Right ventricle myocardium inferior (tissue), 1 donor: ENCODE results near the gene CDK14. TPM values are rescaled to one million over a fixed set of nuclear protein-coding genes. Genes with fewer than 3 reads are reported as not detected.

Experiments
- ATAC-seq: fragments of 200-7000 bp; cut with Tn5 transposase; one replicate; pipeline ENCODE4 v1.9.1; 2020; ENCODE audit warnings: mild to moderate bottlenecking, moderate library complexity
- DNase-seq: peaks from one replicate; pipeline ENCODE4 v3.0.0; 2021; ENCODE audit errors: missing footprints
- intact Hi-C: fragments of 100-400 bp; cut with DNase I; formaldehyde crosslinking; loops from one replicate; pipeline ENCODE4 v1.11.0; 2022
- total RNA-seq: library from RNA; stranded (reverse); fragmentation: NEBNext Ultra II Directional; extraction: Animal tissue kit (Norgen Biotek cat#: 25700); gene quantifications from one replicate; pipeline ENCODE4 v1.2.1, GENCODE V29; 2021
- donor health status: DM: no; HTN: yes; CAD: no; lungs with severe emphysema.

CDK14 gene
- total RNA-seq, 1 donor from 2014 or later, result 26.3 TPM

DNA sequence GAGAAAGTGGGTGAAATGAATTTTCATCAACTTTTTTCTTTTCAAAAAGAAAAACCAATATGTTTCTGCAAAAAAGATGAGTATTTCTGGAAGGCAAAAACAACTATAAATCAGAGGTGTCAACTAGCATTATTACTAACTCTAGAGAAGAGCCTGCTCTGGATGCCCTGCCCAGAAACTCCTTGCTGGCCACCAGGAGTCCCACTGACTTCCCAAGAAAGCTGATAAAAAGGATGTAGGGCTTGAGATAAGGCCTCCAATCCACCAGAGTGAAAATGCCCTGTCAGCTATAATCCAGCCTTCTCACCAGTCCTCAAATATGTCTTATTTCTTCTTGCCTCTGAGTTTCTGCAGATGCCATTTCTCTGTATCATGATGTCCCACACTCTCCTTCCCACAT, 651.4 kb downstream of the CDK14 start:
- ATAC-seq (no peak), DNase-seq (no peak)
- intact Hi-C loops, result no loop called here

DNA sequence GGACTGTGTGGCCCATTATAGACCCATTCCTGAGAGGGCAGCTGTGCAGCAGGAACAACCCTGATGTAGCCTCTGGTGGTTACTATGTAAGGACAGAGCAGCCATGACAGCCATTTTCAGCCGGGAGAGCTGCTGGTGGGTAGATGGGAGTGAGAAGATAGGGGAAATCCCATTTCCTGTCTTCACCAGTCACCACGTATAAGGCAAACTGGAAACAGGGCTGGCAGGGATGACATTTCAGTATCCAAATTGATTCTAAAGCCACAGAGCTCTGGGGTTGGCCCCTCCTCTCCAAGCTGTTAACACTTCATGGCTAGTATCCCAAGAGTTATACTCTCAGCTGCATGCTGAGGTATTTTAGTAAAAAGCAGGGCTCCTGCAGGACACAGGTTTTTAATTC, 652.9 kb downstream of the CDK14 start:
- intact Hi-C loops, result no loop called here
- ATAC-seq (no peak), DNase-seq (no peak)

DNA sequence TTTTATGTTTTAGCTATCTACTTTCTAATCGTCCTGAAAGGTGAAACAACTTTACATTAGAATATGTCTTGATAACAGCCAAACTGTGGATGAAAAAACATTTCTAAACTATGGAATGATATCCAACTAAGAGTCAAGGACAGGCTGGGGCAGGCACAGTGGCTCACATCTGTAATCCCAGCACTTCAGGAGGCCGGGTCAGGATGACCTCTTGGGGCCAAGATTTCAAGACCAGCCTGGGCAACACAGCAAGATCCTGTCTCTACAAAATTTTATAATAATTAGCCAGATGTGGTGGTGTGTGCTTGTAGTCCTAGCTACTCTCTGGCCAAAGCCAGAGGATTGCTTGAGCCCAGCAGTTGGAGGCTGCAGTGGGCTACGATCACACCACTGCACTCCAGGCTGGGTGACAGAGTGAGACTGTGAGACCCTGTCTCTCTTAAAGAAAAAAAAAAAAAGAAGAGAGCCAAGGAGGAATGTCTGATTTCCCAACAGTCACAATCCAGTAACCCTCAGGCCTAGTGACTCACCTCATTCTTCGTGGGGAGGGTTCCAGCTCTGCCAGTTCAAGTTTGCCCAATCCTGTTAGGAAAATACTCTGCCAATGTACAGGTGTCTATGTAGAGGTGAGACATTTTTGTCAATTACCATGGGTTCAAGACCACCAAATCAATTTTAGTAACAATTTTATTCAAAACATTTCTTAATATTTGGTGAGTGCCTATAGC, 653.5 kb downstream of the CDK14 start:
- intact Hi-C loops, result no loop called here
- ATAC-seq (no peak), DNase-seq (no peak)

DNA sequence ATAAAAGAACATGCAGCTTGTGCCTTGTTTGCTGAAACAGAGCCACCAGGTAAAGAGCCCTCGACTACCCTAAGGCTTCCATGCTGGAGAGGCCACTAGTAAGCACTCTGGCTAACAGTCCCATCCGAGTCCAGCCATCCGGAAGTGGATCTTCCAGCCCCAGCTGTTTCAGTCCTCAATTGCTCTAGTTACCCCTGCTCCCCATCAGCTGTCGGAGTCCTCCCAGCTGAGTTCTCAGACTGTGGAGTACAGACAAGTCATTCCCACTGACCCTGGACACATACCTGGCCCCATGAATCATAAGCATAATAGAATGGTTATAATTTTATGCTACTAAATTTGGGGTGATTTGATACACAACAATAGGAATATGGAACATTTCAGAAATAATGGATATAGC, 654.6 kb downstream of the CDK14 start:
- ATAC-seq (no peak), DNase-seq (no peak)
- intact Hi-C loops, result no loop called here

DNA sequence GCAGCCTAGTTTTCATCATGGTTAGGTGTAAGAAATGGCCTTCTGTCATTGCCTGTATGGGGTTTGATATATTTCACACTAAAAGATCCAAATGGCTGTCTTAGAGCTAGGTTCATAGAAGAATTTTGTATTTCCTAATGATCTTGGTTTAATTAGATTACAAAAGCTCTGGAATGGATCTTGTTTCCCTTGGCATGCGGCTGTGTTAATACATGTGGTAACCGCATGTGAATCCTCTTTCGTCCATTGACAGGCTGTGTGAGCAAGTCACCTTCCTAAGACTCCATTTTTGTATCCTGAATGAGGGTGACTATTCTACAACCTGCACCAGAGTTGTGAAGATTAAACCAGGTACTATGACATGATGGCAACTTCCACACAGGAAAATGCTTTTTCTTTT, 655.8 kb downstream of the CDK14 start:
- ATAC-seq, result no peak
- intact Hi-C loops, result no loop called here
- no peak for DNase-seq

Other genes starting within 250 kb of the CDK14 start
- gene GTPBP10, start 249.6 kb upstream of the CDK14 start, total RNA-seq, result 24.8 TPM
- 34.1 TPM for gene CLDN12, start 192.9 kb upstream of the CDK14 start, total RNA-seq
- gene PTTG1IP2, start 126.7 kb upstream of the CDK14 start, total RNA-seq, result not detected